AG09309 (cell line): Measurements from ENCODE around the gene CYP4F2.

Experiments
- DNase-seq: peaks from one replicate; pipeline ENCODE4 v3.0.0-alpha.2; 2010; ENCODE audit warnings: low read depth
- H3K4me3 ChIP-seq: 2 replicates; pipeline ENCODE4 v1.5.1; 2011; ENCODE audit warnings: mild to moderate bottlenecking, low read depth, low read length, moderate library complexity; ENCODE audit not compliant: control insufficient read depth
- TF ChIP-seq, protein P1 (sequence below): IDR thresholded peaks from 2 replicates; pipeline ENCODE4 v1.5.1; 2011; ENCODE audit warnings: mild to moderate bottlenecking, low read depth, low read length, inconsistent platforms; ENCODE audit not compliant: insufficient read depth, control insufficient read depth; ENCODE audit errors: missing control alignments

Gene CYP4F2

DNA sequence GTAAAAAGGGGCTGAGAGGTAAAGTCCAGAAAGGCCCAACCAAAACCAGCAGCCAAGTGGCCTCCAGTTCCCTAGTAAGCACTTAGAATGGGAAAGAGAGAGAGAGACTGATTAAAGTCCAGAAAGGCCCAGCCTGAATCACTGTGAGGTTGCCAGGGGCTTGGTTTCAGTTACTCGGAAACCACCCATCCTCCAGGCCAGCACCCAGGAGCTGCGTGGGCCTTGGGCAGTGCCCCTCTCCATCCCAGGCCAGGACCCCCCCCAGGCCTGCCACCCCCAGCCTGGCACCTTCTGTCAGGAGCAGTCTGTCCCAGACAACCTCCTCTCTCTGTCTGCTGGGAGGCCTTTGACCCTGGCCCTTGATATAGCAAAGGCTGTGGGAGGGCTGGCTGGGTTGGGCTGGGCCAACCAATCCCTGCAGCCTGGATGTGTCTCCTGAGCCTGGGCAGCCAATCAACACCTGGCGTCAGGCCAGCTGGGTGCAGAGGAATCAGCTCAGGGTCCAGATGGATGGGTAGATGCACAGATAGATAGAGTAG, at the start of gene CYP4F2:
Gene CYP4F2, minus strand, starts transcription at position 337 of the 539 bp plus-strand sequence. CDS start 463 bp downstream, outside the sequence.
- no peak for DNase-seq
- TF ChIP-seq, protein P1, sequence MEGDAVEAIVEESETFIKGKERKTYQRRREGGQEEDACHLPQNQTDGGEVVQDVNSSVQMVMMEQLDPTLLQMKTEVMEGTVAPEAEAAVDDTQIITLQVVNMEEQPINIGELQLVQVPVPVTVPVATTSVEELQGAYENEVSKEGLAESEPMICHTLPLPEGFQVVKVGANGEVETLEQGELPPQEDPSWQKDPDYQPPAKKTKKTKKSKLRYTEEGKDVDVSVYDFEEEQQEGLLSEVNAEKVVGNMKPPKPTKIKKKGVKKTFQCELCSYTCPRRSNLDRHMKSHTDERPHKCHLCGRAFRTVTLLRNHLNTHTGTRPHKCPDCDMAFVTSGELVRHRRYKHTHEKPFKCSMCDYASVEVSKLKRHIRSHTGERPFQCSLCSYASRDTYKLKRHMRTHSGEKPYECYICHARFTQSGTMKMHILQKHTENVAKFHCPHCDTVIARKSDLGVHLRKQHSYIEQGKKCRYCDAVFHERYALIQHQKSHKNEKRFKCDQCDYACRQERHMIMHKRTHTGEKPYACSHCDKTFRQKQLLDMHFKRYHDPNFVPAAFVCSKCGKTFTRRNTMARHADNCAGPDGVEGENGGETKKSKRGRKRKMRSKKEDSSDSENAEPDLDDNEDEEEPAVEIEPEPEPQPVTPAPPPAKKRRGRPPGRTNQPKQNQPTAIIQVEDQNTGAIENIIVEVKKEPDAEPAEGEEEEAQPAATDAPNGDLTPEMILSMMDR: no peak

GRCh38 chr19:15945301-15945700, 47.4 kb upstream of the CYP4F2 start:
- H3K4me3 ChIP-seq: no peak overlapping the region
- TF ChIP-seq, protein P1: no peak
- DNase-seq: no peak

More for the DNA sequence above, at the start of gene CYP4F2:
- H3K4me3 ChIP-seq: no peak within 1 kb of the TSS

- no peak overlapping the region for H3K4me3 ChIP-seq
- TF ChIP-seq, protein P1: no peak
- no peak for DNase-seq
Measured at GRCh38 chr19:15944401-15944800, 46.5 kb upstream of the CYP4F2 start.

DNA sequence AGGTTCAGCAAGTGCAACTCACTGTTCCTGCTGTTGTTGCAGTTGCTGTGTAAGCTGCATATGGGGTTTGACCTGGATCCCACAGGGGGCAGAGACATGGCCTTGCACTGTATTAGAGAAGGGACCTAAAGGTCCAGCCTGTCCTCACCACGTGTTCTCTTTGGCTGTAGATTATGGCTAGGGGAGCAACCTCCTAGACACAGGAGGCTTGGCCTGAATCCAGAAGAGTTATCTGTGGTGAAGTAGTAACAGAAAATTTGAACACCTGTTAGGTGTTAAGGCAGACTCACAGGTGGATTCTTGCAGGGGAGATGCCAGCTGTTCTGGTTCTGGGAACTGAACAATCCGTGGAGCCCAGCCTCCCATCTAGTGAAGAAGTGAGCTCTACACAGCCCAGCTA, 39.9 kb upstream of the CYP4F2 start:
- DNase-seq: no peak
- TF ChIP-seq, protein P1: no peak
- no peak overlapping the region for H3K4me3 ChIP-seq

DNA sequence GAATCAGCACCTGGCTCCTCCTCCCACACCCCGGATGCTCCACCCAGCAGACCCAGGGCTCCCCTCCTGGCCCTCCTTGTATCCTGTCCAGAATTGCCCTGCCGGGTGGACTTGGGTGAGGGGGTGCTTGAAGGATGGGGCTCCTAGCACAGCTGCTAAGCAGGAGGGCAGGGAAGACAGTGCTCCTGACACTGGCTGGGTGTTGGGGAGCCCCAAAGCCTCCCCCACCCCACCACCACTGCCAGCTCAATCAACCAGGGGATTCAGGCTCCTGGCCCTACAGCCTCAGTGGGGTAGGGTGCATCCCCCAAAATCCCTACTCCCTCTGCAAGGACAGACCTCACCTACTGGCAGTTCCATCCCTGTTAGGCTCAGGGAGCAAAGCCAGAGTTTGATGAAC, 39.1 kb upstream of the CYP4F2 start:
- TF ChIP-seq, protein P1: no peak
- no peak overlapping the region for H3K4me3 ChIP-seq
- no peak for DNase-seq

- no peak for DNase-seq
- TF ChIP-seq, protein P1: no peak
- no peak overlapping the region for H3K4me3 ChIP-seq
Measured at GRCh38 chr19:15936173-15936572, 38.3 kb upstream of the CYP4F2 start.
